Heart right ventricle (tissue), 16 donors: ENCODE results near the gene TMEFF2. TPM values are rescaled to one million over a fixed set of nuclear protein-coding genes. Genes with fewer than 3 reads are reported as not detected.

Experiments used
- ATAC-seq, 8 donors: fragments of 200-7000 bp; cut with Tn5 transposase; one replicate each; pipeline ENCODE4 v1.9.1; 2020; ENCODE audit warnings: mild to moderate bottlenecking in 8 of 8, moderate library complexity in 8 of 8, moderate number of reproducible peaks in 1 of 8
- DNase-seq, 2 donors: peaks; one replicate each; pipeline ENCODE4 v3.0.0-alpha.2; 2020
- H3K27ac ChIP-seq, 10 donors: fragments of 200-600 bp; sonication (generic) in 2 of 10; one replicate each; pipeline versions ENCODE4 v1.5.0 to v1.8.0; 2020 to 2022; ENCODE audit warnings: mild to moderate bottlenecking in 3 of 10
- H3K27me3 ChIP-seq, 7 donors: fragments of 200-600 bp; one replicate each; pipeline ENCODE4 v1.8.0; 2021 to 2022; ENCODE audit warnings: mild to moderate bottlenecking in 2 of 7
- H3K36me3 ChIP-seq, 9 donors: fragments of 200-600 bp; sonication (generic) in 1 of 9; one replicate each; pipeline versions ENCODE4 v1.5.0 to v1.8.0; 2020 to 2022; ENCODE audit warnings: mild to moderate bottlenecking in 2 of 9
- H3K4me1 ChIP-seq, 9 donors: fragments of 200-600 bp; sonication (generic) in 1 of 9; one replicate each; pipeline versions ENCODE4 v1.5.0 to v1.8.0; 2020 to 2022; ENCODE audit warnings: mild to moderate bottlenecking in 4 of 9
- H3K4me3 ChIP-seq, 10 donors: fragments of 200-600 bp; sonication (generic) in 2 of 10; one replicate each; pipeline versions ENCODE4 v1.5.0 to v1.8.0; 2020 to 2022; ENCODE audit warnings: mild to moderate bottlenecking in 7 of 10, moderate library complexity in 2 of 10
- H3K9me3 ChIP-seq, 11 donors: fragments of 200-600 bp in 10 of 11; sonication (generic) in 2 of 11; one replicate each; pipeline versions ENCODE4 v1.5.0 to v1.8.0; 2013 to 2022; ENCODE audit warnings: mild to moderate bottlenecking in 2 of 11, control low read depth in 1 of 11, moderate library complexity in 1 of 11
- CTCF ChIP-seq, 9 donors: fragments of 200-600 bp; sonication (generic) in 2 of 9; IDR thresholded peaks; one replicate each; pipeline versions ENCODE4 v1.5.0 to v1.8.0; 2021 to 2022; ENCODE audit warnings: antibody characterized with exemption in 9 of 9, mild to moderate bottlenecking in 5 of 9, moderate library complexity in 1 of 9
- WGBS, 2 donors: extraction: QIAGEN DNeasy Blood & Tissue Kit; methylation state at CpG; one replicate each; pipeline ENCODE4 v1.1.7; 2013; ENCODE audit warnings: inconsistent platforms in 1 of 2; 5-methylcytosine and 5-hydroxymethylcytosine counted together
- intact Hi-C, 10 donors: fragments of 100-400 bp; cut with DNase I; formaldehyde crosslinking; loops; one replicate each; pipeline versions ENCODE4 v1.11.1 to v1.14.2; 2022
- polyA plus RNA-seq, 2 donors: library from polyadenylated mRNA; stranded (reverse); fragments of 200-250 nt; gene quantifications; one replicate each; pipeline ENCODE4 v1.2.3, GENCODE V29; 2013
- total RNA-seq, 10 donors: library from RNA; stranded (reverse); fragmentation: NEBNext Ultra II Directional in 3 of 10; extraction: Animal tissue kit (Norgen Biotek cat#: 25700) in 3 of 10; gene quantifications; one replicate each; pipeline versions ENCODE4 v1.2.1 to v1.2.4, GENCODE V29; 2021 to 2023
- donor health status: Arrhythmogenic right ventricular cardiomyopathy.
- donor health status: ischemic (EF 13 %, LVEDD 7.1; RV severe dilation, severe dysfunction).
- donor health status: healthy with polysubstance abuse.
- donor health status: DM: no; HTN: yes; CAD: no.
- donor health status: DM: no; HTN: no; CAD: no.
- donor health status: ischemic (EF 25% LVEDD 6.9; RV normal size, moderate dysfunction).
- donor health status: ischemic (EF 25% LVEDD 5.7; RV mildly dilated, moderate dysfunction).
- donor health status: healthy.
- donor health status: DM: yes; HTN: yes; CAD: no.
- donor health status: Ischemic cardiomyopathy.
- donor health status: ischemic (EF 35%, LVEDD 5.7; RV mildly dilated, moderate dysfunction).
- donor health status: nonischemic (EF 11% LVEDD 7.7; RV severe dilation, severe dysfunction).
- donor health status: DM: yes; HTN: yes; CAD: no.
- donor health status: PGD.
- donor health status: ischemic (EF 29% LVEDD 5.4; RV normal size, mild dysfunction).
- donor health status: nonischemic (EF 23%, LVEDD 6.1; RV moderate dilation, normal function).

Gene TMEFF2
- total and polyA plus RNA-seq, 12 donors: 0.09 to 0.41 (median 0.17) TPM; not detected in 8

GRCh38 chr2:192202373-192202772 lies 7.6 kb upstream of the TMEFF2 start:
- no peaks in the 10 kb centered on the region for H3K9me3 ChIP-seq
- no peak overlapping the region for H3K27ac ChIP-seq
- peaks cover 0 to 55% (median 48%) of the 10 kb centered on the region in 7 donors for H3K27me3 ChIP-seq
- intact Hi-C loops: no loop called here
- H3K4me3 ChIP-seq: no peak overlapping the region
- 91 to 96% methylated on average over 3 of the region's 3 CpGs for WGBS, 2 donors
- DNase-seq (no peak), ATAC-seq (no peak)
- no peaks in the 10 kb centered on the region for H3K4me1 ChIP-seq
- no peak for TF ChIP-seq CTCF (IDR thresholded peaks at IDR 0.05)
- H3K36me3 ChIP-seq: no peaks in the 10 kb centered on the region

- ATAC-seq (no peak), DNase-seq (no peak)
- H3K4me1 ChIP-seq: peaks cover 4 to 10% (median 6%) of the 10 kb centered on the region in 9 donors
- no peaks in the 10 kb centered on the region for H3K36me3 ChIP-seq
- intact Hi-C loops: no loop called here
- no peak for TF ChIP-seq CTCF (IDR thresholded peaks at IDR 0.05)
- WGBS, 2 donors: 91 to 93% methylated on average over 1 of the region's 1 CpG
- peaks cover 10 to 67% (median 60%) of the 10 kb centered on the region in 7 donors for H3K27me3 ChIP-seq
- no peaks in the 10 kb centered on the region for H3K9me3 ChIP-seq
- H3K27ac ChIP-seq: no peak overlapping the region
- no peak overlapping the region for H3K4me3 ChIP-seq
These were observed 6.4 kb upstream of the TMEFF2 start for GRCh38 chr2:192201116-192201515.

GRCh38 chr2:192197357-192197756 lies 2.6 kb upstream of the TMEFF2 start:
- no peaks in the 10 kb centered on the region for H3K9me3 ChIP-seq
- H3K4me1 ChIP-seq: peaks cover 8 to 37% (median 29%) of the 10 kb centered on the region in 9 donors
- H3K36me3 ChIP-seq: no peaks in the 10 kb centered on the region
- H3K4me3 ChIP-seq: no peak overlapping the region
- TF ChIP-seq CTCF (IDR thresholded peaks at IDR 0.05): no peak
- peaks cover 24 to 98% (median 94%) of the 10 kb centered on the region in 7 donors for H3K27me3 ChIP-seq
- H3K27ac ChIP-seq: no peak overlapping the region
- intact Hi-C loops: loop anchor here in 1 of 10 donors (10.0 kb wide), 1 partner anchor 87 kb away; no protein-coding TSS in a partner anchor
- DNase-seq: no peak
- 62 to 76% methylated on average over 1 of the region's 1 CpG for WGBS, 2 donors
- ATAC-seq: no peak

GRCh38 chr2:192196421-192197194 lies 1.9 kb upstream of the TMEFF2 start:
- peak overlapping the region in 7 of 10 donors; percentile 39 to 60 (median 49) for H3K4me3 ChIP-seq
- 8 to 12% methylated on average over 14 of the region's 14 CpGs for WGBS, 2 donors
- no peak for DNase-seq
- no peaks in the 10 kb centered on the region for H3K36me3 ChIP-seq
- peaks cover 24 to 100% (median 97%) of the 10 kb centered on the region in 7 donors for H3K27me3 ChIP-seq
- H3K27ac ChIP-seq: no peak overlapping the region
- no peaks in the 10 kb centered on the region for H3K9me3 ChIP-seq
- no peak for TF ChIP-seq CTCF (IDR thresholded peaks at IDR 0.05)
- peaks cover 8 to 37% (median 29%) of the 10 kb centered on the region in 9 donors for H3K4me1 ChIP-seq
- intact Hi-C loops: loop anchor here in 1 of 10 donors (10.0 kb wide), 1 partner anchor 88 kb away; no protein-coding TSS in a partner anchor
- no peak for ATAC-seq
